HG03175 (cell line): ENCODE results near the gene PLAC1.

ENCODE experiments used
- ATAC-seq: cut with Tn5 transposase; IDR thresholded peaks from one replicate; pipeline ENCODE4 v1.9.1; 2021; ENCODE audit warnings: mild to moderate bottlenecking, moderate library complexity; ENCODE audit not compliant: unreplicated experiment

The PLAC1 gene

DNA sequence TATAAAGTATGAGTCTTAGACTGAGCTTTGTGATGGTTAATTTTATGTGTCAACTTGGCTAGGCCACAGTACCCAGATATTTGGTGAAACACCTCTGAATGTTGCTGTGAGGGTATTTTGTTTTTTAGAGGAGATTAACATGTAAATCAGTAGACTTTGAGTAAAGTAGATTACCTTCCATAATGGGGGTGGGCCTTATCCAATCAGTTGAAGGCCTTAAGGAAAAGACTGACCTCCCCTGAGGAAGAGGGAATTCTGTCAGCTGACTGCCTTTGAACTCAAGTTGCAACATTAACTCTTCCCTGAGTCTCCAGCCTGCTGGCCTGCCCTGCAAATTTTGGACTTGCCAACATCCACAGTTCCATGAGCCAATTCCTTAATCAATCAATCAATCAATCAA, 66.0 kb downstream of the PLAC1 start:
- no peak for ATAC-seq

DNA sequence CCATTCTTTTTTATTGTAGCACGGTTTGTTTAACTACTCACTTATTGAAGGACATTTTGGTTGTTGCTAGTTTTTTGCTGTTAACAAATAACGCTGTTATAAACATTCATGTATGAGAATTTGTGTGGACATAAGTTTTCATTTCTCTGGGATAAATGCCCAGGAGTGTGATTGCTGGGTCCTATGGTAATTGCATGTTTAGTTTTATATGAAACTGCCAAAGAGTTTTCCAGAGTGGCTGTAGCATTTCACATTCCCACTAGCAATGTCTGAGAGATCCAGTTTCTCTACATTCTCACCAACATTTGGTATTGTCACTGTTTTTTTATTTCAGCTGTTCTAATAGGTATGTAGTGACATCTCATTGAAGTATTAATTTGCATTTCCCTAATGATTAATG, 66.8 kb downstream of the PLAC1 start:
- no peak for ATAC-seq

DNA sequence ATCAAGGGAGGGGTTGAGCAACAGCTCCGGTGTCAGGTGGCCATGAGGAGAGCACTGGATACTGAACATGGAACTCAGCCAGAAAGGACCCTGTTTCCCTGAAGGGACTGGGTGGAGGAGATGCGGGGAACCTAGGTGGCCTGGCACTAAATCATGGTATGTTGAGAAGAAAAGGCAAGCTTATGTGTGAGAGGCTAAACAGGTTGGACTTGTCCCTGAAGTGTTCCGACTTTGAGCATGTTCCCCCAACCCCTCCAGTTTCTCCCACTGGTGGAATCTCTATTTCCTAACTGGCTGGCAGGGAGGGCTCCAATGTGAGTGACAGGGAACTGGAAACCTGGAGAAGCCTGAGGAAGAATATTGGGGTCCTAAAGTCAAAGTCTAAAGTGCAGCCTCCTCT, 69.5 kb downstream of the PLAC1 start:
- ATAC-seq = no peak

DNA sequence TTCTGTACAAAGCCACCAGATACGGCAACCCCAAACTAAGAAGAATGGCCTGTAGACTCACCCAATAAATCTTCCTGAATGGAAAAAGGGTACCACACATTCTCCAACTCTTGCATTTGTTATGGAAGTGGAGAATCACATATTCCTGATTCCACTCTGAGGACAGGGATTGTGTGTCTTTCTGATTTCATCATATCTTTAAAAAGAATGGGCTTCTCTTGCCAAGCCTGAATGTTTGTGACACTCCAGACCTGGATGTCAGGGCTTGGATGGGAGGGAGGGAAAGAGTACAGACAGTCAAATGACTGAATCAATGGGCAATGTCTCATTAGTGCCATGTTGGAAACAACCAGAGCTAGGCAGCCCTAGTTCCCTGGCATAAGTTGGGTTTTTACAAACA, 77.4 kb downstream of the PLAC1 start:
- ATAC-seq = no peak

DNA sequence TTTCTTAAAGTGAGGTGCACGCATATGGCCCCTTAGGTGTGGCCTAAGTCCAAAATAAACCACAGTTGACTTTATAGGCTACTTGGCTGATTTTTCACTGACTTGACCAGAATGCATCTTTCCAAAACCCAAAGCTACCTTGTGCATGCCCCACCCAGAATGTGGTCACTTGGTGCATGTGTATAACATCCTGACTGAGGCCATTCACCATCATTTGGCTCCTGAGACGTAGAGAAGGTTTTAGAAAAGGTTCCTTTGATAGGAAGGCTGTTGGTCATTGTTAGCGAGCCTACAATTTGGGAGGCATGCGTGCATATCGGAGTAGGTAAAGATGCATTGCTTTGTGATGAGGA, 84.6 kb downstream of the PLAC1 start:
- no peak for ATAC-seq

DNA sequence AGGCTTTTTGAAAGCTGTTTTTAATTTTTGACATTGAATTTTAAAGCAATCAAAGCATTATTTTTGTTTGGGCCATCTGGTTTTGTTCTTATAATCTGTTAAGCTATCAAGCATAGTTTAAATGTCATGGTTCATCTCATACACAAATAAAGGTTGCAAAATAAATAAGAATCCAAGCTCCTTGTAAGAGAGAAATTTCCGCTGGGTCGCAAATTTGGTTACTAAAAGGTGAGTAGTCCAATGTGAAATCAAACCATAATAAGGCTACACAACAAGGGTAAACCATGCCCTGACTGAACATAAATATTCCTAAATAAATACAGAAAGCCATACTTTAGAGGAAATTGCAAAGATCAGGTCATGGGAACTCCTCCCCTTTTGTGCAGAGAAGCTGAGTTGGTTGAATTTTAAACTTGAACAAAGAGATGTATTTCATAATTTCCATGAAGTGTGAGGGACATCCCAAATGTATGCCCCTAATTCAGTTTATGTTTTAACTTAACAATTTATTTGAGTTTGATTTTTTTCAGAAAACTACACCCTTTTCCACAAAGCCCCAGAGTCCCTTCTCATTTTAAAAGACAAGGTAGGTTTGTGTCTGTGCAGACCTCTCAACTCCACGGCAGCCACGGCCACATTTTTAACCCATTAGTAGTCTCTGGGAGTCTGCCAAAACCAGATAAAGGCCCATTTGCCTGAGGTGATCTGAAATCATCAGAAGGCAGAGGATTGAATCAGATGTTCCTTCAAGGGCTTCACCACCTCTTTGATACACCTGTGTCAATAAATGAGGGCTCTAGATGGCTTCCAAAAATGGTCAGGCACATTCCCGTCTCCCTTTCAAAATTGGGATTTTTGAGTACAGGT, 85.2 kb downstream of the PLAC1 start:
- no peak for ATAC-seq

DNA sequence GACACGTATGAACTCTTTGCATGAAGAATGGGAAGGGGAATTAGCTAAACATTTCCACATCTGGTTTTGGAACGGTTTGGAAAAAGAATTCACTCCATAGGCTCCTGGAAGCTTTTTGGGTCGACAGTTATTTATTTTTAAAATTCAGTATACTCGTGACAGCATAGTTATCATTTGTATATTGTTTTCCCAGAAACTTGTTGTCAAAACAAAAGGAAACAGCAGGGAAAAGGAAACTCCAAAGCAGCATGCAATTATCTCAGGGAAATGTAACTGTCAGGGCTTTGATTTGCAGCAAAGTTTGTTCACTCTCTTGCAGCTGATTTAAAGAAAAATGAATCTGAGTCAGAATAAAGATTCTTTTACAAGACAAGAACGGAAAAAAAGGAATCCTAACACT, 86.5 kb downstream of the PLAC1 start:
- ATAC-seq = no peak

DNA sequence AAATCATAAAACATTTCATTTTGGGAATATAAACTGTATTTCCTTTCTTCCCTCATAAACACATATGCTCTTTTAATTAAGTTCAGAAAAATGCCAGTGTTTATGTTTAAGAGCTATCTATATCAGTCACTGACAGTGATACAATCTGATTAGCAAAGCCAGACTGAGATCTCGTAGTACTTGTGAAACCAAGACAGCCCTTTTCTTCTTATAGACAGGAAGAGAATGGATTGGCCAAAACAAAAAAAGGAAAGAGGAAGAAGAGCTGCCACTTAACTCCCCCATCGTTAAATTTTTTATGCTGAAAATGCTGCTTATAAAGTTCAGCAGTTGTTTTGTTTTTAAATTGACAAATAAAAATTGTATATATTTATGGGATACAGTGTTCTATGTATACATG, 87.4 kb downstream of the PLAC1 start:
- ATAC-seq = no peak

DNA sequence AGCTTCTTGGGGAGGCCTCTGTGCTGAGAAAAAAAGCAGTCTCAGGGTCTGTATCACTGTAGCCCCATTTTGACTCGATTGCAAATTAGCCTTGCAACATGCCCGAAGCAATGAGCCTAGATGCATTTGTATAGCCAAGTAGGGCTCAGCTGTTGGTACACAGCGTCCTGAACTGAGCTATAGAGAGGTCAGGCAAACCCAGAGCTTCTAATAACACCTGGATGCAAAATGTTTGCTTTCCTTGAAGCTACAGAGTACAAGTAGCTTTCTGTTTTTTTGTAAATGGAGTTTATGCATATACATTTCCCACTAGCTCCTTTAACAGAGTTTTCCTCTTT, 87.8 kb downstream of the PLAC1 start:
- no peak for ATAC-seq

DNA sequence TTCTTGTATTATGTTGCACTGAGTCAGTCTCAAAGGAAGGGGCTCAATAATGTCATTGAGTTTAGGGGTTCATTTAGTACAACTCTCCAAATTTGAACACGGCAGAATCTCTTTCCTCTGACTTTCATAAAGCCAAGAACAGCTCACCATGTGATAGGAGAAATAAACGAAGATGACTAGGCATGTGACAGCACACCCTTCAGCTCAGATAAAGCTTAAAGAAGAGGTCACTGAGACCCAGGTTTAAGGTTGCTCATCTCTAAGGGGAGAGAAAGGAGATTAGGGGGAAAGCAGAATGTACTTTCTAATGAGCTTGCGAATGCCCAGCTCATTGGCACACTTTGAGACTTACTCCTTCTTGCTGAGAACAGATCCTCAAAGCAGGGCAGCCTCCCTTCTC, 89.0 kb downstream of the PLAC1 start:
- ATAC-seq = no peak

DNA sequence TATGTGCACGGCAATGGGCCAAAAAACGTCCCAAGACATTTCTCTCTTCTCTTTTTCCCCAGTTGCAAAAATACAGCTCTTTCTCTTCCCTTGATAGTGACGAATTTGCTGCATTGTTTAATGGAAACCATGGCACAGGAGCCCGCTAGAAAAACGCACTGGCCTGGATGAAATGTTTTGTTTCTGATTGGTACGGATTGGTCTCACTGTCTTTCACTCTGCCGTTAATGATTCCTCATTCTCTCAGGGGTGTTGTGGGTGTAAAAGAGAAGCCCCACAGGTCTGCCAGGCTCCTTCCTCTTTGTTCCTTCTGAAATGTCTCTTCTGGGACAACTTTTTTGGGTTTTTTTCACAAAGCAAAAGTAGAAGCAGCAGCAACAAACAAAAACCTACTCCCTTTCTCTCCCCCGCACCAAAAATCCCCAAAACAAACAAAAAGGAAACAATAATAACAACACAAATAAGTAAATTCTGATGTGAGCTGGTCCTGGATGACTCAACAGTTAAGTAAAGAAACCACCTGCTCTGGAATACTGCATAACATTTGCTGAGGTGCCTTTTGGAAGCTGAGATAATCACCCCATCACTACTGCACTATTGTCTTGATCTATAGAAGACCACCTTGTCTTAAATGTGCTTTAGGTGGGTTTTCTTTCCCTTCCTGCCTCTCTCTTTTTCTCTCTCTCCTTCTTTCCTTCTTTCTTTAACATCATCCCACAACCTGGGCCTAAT, 89.8 kb downstream of the PLAC1 start:
- ATAC-seq = no peak

DNA sequence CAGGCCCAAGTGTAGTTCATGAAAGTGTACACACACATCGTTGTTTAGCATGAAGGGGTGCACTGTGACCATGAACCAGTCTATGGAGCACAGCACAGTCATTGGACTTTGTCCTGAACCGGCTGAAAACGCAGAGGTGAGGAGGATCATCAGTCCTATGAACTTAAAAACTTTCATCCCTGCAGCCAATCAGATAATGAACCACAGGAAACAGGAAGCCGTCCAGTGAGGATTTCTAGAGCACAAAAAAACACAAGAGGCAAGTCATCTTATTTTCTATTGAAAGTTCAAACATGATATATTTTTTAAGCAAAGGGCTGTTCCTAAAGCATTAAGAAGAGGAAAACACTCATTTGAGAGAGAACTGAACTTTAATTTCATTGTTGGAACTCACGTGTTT, 91.8 kb downstream of the PLAC1 start:
- ATAC-seq = no peak

DNA sequence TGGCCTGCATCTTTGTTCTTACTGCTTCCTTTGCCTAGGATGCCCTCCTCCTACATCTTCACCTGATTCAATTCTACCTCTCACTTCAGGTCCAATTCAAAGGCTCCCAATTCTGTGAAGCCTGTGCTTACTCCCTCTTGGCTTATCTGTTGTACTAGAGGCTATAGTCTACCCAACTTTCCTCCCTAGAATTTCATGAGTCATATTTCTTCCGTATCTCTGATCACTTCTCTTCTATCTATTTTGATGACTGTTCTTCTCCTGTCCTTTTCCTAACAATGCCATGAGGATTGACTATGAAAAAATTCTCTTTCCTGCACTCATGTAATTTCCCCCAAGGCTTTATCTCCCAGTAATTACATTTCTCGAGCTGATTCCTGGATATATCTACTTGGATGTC, 96.3 kb downstream of the PLAC1 start:
- ATAC-seq = no peak

DNA sequence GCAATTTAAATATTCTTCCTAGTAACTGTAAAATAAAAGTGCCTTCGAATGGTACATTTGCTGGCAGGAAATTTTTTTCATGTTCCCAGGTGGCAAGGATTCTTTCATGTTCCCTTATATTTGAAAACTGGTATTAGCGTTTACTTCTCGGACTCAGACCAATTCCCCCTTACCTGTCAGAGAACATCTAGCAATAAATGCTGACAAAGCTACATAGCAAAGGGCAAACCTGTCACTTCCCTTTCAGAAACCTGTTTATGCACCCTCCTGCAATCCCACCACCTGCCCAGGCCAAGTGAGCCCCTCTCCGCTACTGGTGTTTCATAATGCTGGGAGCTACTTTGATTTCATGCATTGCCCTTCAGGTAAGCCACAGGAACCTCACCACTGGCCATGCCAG, 100.1 kb downstream of the PLAC1 start:
- no peak for ATAC-seq

DNA sequence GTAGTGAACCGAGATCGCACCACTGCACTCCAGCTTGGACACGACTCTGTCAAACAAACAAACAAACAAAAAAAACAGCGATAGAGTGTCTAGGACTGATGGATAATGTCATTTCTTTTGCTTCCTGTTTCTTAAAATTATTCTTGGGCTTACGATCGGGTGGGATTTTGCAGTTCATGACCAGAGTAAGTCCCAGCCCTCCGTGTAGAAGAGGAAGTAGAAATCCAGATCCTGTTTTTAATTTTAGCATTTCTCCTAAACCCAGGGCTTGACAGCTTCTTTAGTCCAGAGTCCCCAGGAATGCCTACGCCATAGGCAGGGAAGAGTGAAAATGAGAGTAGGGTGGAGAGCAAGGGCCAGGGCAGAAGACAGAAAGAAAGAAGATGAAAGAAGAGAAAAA, 104.0 kb downstream of the PLAC1 start:
- ATAC-seq = no peak

DNA sequence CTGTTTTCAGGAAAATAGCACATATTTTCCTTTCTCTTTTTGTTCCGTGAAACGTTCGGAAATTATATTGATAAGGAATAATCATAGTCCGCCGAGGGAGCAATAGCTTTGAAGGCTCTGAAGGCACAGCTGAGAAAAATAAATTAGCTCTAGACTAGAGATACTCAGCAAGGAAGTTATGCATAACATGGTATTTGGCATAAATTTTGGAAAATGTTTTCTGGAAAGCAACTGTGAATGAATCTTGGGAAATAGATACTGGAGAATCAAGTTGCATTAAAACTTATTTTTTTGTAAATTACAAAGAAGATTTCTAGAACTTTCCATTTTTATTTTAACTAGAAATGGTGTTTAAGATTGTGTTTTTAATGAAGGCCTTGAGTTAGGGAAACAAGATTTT, 105.9 kb downstream of the PLAC1 start:
- no peak for ATAC-seq

DNA sequence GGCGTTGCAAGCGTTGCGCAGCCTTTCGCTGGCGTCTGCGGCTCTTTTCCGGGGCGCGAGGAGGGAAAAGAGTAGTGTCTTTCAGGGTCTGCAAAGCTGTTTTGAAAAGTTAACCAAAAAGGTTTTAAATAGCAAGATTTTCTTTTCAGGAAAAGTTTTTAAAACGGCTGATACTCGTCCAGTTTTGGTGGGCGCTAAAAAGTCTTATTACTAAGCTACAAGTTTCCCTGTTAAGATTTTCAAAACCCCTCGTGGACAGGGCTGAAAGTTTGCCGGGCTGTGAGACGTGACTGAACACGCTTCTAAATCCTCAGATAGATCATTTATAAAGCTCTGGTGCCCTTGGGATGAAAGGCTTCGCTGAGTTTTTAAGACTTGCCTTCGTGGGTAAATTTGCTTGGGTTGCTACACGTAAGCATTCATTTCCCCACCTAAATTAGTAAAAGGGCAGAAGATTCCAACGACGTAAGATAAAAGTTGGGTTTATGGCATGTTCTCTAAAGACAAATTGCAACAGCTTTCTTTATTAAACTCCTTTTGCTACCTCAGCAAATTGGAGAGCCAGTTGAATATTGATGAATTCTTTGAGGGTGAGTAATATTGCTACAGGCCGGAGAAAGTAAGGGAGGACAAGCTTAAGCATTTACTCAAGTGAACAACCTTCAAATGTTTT, 106.8 kb downstream of the PLAC1 start:
- ATAC-seq = no peak

DNA sequence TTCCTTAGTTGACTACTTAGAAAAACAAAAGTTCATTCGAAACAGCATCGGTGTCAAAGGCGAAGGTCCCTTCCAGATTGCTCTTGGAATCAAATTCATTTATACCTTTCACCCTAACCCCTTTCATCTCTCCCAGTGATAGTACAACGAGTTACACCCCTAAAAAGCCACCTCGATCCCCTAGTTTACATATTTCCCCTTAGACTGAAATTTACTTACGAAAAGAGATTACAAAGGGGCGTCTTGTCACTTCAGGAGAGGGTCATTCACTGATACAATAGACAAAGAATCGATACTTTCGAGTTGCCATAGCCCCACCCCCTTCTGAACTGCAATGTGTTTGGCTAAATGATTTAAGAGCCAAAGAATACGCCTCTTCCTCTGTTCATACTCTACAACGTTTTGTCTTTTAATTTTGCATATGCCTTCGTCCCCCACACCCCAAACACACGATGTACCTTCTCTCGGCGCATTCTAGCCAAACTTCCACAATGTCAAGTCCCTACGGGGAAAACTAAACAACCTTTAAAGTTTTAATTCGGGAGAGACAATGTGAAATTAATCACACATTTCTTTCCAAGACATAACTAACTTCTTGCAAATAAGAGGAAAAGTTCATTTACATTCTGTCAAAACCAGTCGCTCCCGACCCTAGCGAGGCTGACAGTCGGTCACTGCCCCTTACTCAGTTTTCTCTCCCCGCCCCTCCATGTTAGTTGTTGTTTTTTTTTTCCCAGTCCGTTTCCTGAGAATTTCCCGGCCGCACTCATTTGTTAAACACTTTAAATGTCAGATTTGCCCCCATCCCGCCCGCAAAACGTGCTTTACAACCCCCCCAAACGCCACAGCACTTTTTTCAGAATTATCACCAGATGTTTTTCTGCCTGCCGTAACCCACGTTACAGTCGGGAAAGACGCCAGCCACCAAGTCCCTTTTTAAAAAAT, 109.7 kb downstream of the PLAC1 start:
- ATAC-seq = no peak

DNA sequence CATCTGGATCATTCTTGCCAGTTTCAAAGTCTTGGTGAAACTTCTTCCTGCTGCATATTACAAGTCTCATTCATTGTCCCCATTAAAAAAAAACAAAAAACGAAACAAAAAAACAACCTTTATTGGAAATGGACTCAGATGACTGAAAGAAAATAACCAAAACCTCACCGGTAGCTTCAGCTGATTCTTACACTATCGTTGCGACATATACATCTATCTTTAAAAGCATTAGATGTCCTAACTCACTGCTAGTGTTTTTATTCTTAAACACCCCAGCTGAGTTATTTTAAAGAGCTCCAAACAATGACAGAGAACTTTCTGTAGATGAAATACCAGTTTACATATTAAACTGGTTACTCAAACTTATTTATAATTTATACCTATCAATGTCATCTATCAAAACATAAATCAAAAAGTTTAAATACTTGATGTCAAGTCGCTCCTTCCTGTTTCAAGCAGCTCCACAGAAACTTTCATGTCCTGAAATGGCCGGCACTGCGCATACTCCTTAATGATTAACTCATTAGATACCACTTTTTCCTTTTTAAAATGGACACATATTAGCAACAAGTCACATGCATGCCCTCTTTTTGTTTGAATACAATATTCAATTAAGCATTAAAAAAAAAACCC, 111.1 kb downstream of the PLAC1 start:
- no peak for ATAC-seq

DNA sequence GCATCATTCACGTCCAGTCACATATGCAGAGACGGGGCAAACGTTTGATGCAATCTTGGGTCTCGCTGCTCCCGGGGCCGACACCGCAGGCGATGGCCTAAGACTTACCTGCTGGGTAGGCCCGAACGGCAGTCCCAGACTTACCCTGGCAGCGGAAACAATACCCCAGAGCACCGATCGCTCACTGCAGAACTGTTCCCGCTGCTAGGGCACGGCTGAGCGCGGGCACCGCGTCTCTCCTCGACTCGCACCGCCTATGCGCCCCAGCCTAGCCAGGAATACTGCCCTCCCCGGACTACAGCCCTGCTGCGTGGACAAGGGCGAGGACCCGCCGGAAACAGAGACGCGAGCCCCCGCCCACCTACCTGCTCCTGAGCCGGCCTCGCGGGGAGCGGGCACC, 112.1 kb downstream of the PLAC1 start:
- no peak for ATAC-seq

DNA sequence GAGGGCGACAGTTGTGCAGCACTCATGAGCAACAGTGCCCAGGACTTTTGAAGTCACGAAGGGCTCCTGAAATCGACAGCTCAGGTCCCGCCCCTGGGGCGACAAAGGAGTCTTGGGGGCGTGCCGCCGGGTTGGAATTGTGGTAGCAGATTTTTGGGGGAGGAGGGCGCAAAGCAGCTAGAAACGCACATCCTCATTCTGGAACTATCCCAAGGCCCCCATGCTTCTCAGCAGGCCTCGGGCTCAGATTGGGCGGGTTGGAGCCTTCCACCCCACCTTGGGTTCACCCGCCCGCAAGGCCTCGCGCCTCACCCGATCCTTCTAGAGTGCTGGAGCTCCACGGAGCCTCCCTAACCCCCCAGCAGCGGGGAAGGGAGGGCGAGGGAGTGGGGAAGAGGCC, 112.8 kb downstream of the PLAC1 start:
- ATAC-seq = no peak
